ENCODE results near the gene CORO1C.

DNA sequence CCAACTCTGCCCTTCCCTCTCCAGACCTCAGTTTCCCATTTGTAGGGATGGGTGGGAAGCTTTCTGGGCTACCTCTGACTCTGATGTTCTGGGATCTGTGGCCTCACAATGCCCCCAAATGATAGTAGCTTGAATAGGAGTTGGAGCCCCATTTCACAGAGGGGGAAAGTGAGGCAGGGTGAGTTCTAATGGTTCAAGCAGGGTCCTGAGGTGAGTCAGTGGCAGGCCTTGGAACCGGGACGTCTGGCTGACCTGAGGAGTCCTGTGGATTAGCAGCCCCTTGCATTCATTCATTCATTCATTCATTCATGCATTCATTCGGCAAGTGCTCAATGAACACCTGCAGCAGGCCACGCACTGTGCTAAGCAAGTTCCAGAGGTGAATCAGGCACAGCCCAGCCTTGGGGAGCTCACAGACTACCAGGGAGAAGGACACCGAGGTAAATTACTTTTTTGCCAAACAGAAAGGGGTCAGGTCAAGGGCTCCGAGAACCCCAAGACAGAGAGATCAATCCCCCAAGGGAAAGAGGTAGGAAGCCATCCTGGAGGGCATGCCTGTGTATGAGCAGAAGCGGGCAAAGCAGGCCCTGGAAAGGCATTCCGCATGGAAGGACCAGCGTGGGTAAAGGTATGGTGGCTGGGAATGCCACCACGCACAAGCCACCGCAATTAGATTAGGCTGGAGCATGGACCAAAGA, 132.6 kb downstream of the CORO1C start:
- no peak for TF ChIP-seq POLR2A (IDR thresholded peaks at IDR 0.05)
- TF ChIP-seq, protein P1, sequence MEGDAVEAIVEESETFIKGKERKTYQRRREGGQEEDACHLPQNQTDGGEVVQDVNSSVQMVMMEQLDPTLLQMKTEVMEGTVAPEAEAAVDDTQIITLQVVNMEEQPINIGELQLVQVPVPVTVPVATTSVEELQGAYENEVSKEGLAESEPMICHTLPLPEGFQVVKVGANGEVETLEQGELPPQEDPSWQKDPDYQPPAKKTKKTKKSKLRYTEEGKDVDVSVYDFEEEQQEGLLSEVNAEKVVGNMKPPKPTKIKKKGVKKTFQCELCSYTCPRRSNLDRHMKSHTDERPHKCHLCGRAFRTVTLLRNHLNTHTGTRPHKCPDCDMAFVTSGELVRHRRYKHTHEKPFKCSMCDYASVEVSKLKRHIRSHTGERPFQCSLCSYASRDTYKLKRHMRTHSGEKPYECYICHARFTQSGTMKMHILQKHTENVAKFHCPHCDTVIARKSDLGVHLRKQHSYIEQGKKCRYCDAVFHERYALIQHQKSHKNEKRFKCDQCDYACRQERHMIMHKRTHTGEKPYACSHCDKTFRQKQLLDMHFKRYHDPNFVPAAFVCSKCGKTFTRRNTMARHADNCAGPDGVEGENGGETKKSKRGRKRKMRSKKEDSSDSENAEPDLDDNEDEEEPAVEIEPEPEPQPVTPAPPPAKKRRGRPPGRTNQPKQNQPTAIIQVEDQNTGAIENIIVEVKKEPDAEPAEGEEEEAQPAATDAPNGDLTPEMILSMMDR (IDR thresholded peaks at IDR 0.05), result no peak
